HFFc6 (cell line): ENCODE measurements around the gene IKZF5. TPM values are rescaled to one million over a fixed set of nuclear protein-coding genes. Genes with fewer than 3 reads are reported as not detected.

Source experiments
- DNase-seq: peaks from one replicate; pipeline ENCODE4 v3.0.0-alpha.2; 2018
- H3K27ac Mint-ChIP-seq: 2 replicates; pipeline ENCODE4 v1.8.0; 2020; ENCODE audit warnings: mild to moderate bottlenecking, mixed read lengths
- H3K27me3 Mint-ChIP-seq: 2 replicates; pipeline ENCODE4 v1.8.0; 2021; ENCODE audit warnings: mild to moderate bottlenecking, moderate library complexity, mixed read lengths; ENCODE audit not compliant: insufficient read depth
- H3K36me3 Mint-ChIP-seq: 2 replicates; pipeline ENCODE4 v1.8.0; 2021; ENCODE audit warnings: low read depth, mixed read lengths
- H3K4me1 Mint-ChIP-seq: 2 replicates; pipeline ENCODE4 v1.8.0; 2020; ENCODE audit warnings: low read depth, mixed read lengths
- H3K4me3 Mint-ChIP-seq: 2 replicates; pipeline ENCODE4 v1.8.0; 2020; ENCODE audit warnings: mild to moderate bottlenecking, moderate library complexity, mixed read lengths
- H3K9me3 Mint-ChIP-seq: 2 replicates; pipeline ENCODE4 v1.8.0; 2020; ENCODE audit warnings: mild to moderate bottlenecking, mixed read lengths
- CTCF ChIP-seq: fragments of 200-600 bp; sonication (generic); IDR thresholded peaks from 2 replicates; pipeline ENCODE4 v1.5.0; 2021; ENCODE audit warnings: antibody characterized with exemption, mild to moderate bottlenecking
- total RNA-seq, 6 experiments: library from RNA; stranded (reverse); fragmentation: NEBNext Ultra II Directional; extraction: Animal tissue kit (Norgen Biotek cat#: 25700); gene quantifications; 2 replicates in 1 of 6; 3 replicates in 5 of 6; pipeline ENCODE4 v1.2.3, GENCODE V29; 2021

The IKZF5 gene
- total RNA-seq, 6 experiments from 2014 or later: 9.3 to 11.2 (median 9.9) TPM

- H3K27me3 Mint-ChIP-seq: no peaks in the 10 kb centered on the region
- no peaks in the 10 kb centered on the region for H3K36me3 Mint-ChIP-seq
- H3K4me3 Mint-ChIP-seq: peak within 1 kb of the TSS; percentile 90
- DNase-seq: peak; percentile 88
- peaks cover 25% of the 10 kb centered on the region for H3K4me1 Mint-ChIP-seq
- TF ChIP-seq CTCF: peak; percentile 92
- no peaks in the 10 kb centered on the region for H3K9me3 Mint-ChIP-seq
- peak within 1 kb of the TSS; percentile 92 for H3K27ac Mint-ChIP-seq
Observed at GRCh38 chr10:122980209-122981065, 28.2 kb downstream of the IKZF5 start, which contains the start of gene PSTK. Gene PSTK (plus strand): TSS chr10:122980401. CDS start chr10:122980480, 79 bp downstream.

DNA sequence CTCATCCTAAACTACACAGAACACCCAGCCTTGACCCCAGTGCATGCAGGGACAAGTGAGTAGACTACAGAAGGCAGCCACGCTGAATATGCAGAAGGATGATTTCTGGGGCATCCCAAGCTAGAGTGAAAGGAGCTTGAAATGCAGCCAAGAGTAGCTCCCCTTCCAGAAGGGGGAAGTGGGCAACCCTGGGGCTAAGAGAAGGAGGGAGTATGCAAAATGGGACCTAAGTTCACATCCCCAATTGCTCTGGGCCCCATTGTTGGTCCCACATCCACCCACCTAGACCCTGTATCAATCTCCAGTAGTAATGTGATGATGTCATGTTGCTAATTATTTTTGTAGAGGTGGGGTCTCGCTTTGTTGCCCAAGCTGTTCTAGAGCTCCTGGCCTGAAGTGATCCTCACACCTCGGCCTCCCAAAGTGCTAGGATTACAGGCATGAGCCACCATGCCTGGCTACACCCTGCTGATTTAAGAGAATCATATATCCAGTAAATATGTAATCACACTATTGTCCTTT lies 34.0 kb downstream of the IKZF5 start:
- no peak for TF ChIP-seq CTCF
- Mint-ChIP-seq H3K9me3 (no peaks in the 10 kb centered on the region), H3K27me3 (peaks cover 2% of the 10 kb centered on the region; the same call in 1 of the 2 replicates), H3K4me3 (no peak overlapping the region), H3K36me3 (no peaks in the 10 kb centered on the region), H3K4me1 (peaks cover under 1% of the 10 kb centered on the region; the same call in 1 of the 2 replicates), H3K27ac (no peak overlapping the region)
- DNase-seq: no peak

DNA sequence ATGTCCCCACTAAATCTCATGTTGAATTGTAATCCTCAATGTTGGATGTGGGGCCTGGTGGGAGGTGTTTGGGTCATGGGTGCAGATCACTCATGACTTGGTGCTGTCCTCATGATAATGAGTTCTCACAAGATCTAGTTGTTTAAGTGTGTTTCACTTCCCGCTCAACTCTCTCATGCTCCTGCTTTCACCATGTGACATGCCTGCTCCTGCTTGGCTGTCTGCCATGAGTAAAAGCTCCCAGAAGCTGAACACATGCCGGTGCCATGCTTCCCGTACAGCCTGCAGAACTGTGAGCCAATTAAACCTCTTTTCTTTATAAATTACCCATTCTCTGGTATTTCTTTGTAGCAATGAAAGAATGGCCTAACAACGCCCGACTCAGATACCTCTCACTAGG lies 34.6 kb downstream of the IKZF5 start:
- no peaks in the 10 kb centered on the region for H3K4me1 Mint-ChIP-seq
- no peak for TF ChIP-seq CTCF
- H3K9me3 Mint-ChIP-seq: no peaks in the 10 kb centered on the region
- DNase-seq: no peak
- no peaks in the 10 kb centered on the region for H3K36me3 Mint-ChIP-seq
- H3K27me3 Mint-ChIP-seq: peaks cover 2% of the 10 kb centered on the region; the same call in 1 of the 2 replicates
- H3K27ac Mint-ChIP-seq: no peak overlapping the region
- H3K4me3 Mint-ChIP-seq: no peak overlapping the region

- Mint-ChIP-seq H3K4me3 (no peak overlapping the region), H3K27ac (no peak overlapping the region), H3K4me1 (no peaks in the 10 kb centered on the region), H3K9me3 (peaks cover 11% of the 10 kb centered on the region), H3K27me3 (peaks cover 1% of the 10 kb centered on the region; the same call in 1 of the 2 replicates), H3K36me3 (peaks cover 5% of the 10 kb centered on the region; the same call in 1 of the 2 replicates)
- TF ChIP-seq CTCF: no peak
- DNase-seq: no peak
Observed at GRCh38 chr10:122968698-122969097, 39.9 kb downstream of the IKZF5 start.

- no peak overlapping the region for H3K4me3 Mint-ChIP-seq
- no peaks in the 10 kb centered on the region for H3K27me3 Mint-ChIP-seq
- DNase-seq: no peak
- no peak overlapping the region for H3K27ac Mint-ChIP-seq
- peaks cover 5% of the 10 kb centered on the region; the same call in 1 of the 2 replicates for H3K36me3 Mint-ChIP-seq
- no peaks in the 10 kb centered on the region for H3K4me1 Mint-ChIP-seq
- peaks cover 11% of the 10 kb centered on the region for H3K9me3 Mint-ChIP-seq
- TF ChIP-seq CTCF: no peak
Observed at GRCh38 chr10:122966879-122967278, 41.7 kb downstream of the IKZF5 start.
